ENCODE results near the gene LHX2. TPM values are rescaled to one million over a fixed set of nuclear protein-coding genes. Genes with fewer than 3 reads are reported as not detected.

LHX2 gene
- total and polyA plus RNA-seq, 2 experiments from 2014 or later: 1.7 TPM; not detected in 1

DNA sequence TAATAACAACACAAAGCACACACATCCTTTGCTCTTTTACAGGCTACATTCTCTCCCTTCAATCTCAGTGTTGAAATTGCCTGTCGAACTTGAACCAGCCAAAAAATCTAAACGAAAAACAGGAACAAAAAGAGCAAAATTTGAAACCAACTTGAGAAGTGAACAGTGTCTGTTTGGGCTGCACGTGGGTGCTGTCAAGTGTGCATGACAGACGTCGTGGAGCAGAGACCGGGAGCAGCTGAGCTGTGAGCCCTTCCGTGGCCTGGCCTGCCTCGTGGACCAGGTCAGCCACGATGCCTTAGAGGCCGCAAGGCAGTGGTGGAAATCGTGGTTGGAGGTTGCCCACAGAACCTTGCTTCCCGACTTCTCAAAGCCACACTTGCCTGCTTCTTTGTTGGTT is 46.8 kb upstream of the LHX2 start (continued):
- TF ChIP-seq, protein P1, sequence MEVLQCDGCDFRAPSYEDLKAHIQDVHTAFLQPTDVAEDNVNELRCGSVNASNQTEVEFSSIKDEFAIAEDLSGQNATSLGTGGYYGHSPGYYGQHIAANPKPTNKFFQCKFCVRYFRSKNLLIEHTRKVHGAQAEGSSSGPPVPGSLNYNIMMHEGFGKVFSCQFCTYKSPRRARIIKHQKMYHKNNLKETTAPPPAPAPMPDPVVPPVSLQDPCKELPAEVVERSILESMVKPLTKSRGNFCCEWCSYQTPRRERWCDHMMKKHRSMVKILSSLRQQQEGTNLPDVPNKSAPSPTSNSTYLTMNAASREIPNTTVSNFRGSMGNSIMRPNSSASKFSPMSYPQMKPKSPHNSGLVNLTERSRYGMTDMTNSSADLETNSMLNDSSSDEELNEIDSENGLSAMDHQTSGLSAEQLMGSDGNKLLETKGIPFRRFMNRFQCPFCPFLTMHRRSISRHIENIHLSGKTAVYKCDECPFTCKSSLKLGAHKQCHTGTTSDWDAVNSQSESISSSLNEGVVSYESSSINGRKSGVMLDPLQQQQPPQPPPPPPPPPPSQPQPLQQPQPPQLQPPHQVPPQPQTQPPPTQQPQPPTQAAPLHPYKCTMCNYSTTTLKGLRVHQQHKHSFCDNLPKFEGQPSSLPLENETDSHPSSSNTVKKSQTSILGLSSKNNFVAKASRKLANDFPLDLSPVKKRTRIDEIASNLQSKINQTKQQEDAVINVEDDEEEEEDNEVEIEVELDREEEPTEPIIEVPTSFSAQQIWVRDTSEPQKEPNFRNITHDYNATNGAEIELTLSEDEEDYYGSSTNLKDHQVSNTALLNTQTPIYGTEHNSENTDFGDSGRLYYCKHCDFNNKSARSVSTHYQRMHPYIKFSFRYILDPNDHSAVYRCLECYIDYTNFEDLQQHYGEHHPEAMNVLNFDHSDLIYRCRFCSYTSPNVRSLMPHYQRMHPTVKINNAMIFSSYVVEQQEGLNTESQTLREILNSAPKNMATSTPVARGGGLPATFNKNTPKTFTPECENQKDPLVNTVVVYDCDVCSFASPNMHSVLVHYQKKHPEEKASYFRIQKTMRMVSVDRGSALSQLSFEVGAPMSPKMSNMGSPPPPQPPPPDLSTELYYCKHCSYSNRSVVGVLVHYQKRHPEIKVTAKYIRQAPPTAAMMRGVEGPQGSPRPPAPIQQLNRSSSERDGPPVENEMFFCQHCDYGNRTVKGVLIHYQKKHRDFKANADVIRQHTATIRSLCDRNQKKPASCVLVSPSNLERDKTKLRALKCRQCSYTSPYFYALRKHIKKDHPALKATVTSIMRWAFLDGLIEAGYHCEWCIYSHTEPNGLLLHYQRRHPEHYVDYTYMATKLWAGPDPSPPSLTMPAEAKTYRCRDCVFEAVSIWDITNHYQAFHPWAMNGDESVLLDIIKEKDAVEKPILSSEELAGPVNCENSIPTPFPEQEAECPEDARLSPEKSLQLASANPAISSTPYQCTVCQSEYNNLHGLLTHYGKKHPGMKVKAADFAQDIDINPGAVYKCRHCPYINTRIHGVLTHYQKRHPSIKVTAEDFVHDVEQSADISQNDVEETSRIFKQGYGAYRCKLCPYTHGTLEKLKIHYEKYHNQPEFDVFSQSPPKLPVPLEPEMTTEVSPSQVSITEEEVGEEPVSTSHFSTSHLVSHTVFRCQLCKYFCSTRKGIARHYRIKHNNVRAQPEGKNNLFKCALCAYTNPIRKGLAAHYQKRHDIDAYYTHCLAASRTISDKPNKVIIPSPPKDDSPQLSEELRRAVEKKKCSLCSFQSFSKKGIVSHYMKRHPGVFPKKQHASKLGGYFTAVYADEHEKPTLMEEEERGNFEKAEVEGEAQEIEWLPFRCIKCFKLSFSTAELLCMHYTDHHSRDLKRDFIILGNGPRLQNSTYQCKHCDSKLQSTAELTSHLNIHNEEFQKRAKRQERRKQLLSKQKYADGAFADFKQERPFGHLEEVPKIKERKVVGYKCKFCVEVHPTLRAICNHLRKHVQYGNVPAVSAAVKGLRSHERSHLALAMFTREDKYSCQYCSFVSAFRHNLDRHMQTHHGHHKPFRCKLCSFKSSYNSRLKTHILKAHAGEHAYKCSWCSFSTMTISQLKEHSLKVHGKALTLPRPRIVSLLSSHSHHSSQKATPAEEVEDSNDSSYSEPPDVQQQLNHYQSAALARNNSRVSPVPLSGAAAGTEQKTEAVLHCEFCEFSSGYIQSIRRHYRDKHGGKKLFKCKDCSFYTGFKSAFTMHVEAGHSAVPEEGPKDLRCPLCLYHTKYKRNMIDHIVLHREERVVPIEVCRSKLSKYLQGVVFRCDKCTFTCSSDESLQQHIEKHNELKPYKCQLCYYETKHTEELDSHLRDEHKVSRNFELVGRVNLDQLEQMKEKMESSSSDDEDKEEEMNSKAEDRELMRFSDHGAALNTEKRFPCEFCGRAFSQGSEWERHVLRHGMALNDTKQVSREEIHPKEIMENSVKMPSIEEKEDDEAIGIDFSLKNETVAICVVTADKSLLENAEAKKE (CRISPR knock-in tag; IDR thresholded peaks at IDR 0.05): no peak
- TF ChIP-seq ZNF331 (CRISPR knock-in tag; IDR thresholded peaks at IDR 0.05; ENCODE audit: low read depth) (no peak), NANOG (IDR thresholded peaks at IDR 0.05; ENCODE audit: borderline replicate concordance) (no peak), EZH2phosphoT487 (IDR thresholded peaks at IDR 0.05; ENCODE audit: unreplicated experiment) (no peak)

DNA sequence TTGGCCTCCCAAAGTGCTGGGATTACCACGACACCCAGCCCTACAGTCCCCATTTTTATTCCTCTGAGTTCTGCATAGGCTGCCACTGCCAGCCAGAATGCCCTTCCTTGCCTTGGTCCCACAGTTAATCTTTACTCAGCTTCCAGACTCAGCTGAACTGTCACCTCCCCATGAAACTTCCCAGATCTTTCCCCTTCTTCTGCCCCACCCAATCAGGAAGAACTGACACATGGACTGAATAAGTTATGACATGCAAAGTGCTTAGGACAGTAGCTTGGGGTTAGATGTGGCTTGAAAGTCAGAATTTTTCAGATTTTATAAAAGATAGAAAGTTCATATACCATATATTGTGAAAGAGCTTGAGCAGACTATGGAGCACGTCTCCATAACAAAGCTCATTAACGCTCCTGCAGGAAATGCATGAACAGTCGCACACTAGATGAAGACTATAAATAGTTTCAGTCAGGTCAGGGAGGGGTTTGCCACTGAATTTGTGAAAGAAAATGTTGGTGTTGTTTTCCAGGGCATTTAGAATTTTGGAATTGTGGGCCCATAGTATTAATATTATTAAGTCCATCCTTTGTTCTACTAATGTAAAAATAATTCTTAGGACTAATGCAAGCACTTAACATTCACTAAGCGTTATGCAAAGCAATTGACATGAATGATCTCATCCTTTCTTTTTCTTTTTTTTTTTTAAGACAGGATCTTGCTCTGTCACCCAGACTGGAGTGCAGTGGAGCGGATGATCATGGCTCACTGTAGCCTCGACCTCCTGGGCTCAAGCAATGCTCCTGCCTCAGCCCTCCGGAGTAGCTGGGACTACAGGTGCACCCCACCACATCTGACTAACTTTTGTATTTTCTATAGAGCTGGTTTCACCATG is 45.5 kb upstream of the LHX2 start:
- Mint-ChIP-seq H3K27me3 (ENCODE audit: insufficient read depth, low read depth, poor library complexity) (peaks cover 10% of the 10 kb centered on the region), H3K4me1 (peaks cover 10% of the 10 kb centered on the region), H3K4me3 (no peak overlapping the region), H3K27ac (no peak overlapping the region), H3K36me3 (ENCODE audit: low read depth) (no peaks in the 10 kb centered on the region), H3K9me3 (no peaks in the 10 kb centered on the region; the same call in 2 of the 3 replicates)
- Histone ChIP-seq H3K27ac (ENCODE audit: low read depth) (no peak overlapping the region), H3K27me3 (ENCODE audit: insufficient read depth) (no peaks in the 10 kb centered on the region), H2AFZ (no peak overlapping the region), H3K4me2 (no peak overlapping the region), H4K20me1 (replicated peaks; ENCODE audit: insufficient read depth) (no peaks in the 10 kb centered on the region), H3K36me3 (ENCODE audit: insufficient read depth) (no peaks in the 10 kb centered on the region), H3K4me1 (ENCODE audit: insufficient read depth) (no peaks in the 10 kb centered on the region), H3K4me3 (no peak overlapping the region), H3K79me2 (replicated peaks; ENCODE audit: insufficient read depth) (no peaks in the 10 kb centered on the region), H3K9me2 (ENCODE audit: insufficient read depth) (peaks cover 4% of the 10 kb centered on the region; the same call in 1 of the 2 replicates), H3F3A (replicated peaks; ENCODE audit: low read depth) (no peaks in the 10 kb centered on the region)
- no peak for ATAC-seq
- DNase-seq (ENCODE audit: low spot score): no peak
- TF ChIP-seq, protein P2, sequence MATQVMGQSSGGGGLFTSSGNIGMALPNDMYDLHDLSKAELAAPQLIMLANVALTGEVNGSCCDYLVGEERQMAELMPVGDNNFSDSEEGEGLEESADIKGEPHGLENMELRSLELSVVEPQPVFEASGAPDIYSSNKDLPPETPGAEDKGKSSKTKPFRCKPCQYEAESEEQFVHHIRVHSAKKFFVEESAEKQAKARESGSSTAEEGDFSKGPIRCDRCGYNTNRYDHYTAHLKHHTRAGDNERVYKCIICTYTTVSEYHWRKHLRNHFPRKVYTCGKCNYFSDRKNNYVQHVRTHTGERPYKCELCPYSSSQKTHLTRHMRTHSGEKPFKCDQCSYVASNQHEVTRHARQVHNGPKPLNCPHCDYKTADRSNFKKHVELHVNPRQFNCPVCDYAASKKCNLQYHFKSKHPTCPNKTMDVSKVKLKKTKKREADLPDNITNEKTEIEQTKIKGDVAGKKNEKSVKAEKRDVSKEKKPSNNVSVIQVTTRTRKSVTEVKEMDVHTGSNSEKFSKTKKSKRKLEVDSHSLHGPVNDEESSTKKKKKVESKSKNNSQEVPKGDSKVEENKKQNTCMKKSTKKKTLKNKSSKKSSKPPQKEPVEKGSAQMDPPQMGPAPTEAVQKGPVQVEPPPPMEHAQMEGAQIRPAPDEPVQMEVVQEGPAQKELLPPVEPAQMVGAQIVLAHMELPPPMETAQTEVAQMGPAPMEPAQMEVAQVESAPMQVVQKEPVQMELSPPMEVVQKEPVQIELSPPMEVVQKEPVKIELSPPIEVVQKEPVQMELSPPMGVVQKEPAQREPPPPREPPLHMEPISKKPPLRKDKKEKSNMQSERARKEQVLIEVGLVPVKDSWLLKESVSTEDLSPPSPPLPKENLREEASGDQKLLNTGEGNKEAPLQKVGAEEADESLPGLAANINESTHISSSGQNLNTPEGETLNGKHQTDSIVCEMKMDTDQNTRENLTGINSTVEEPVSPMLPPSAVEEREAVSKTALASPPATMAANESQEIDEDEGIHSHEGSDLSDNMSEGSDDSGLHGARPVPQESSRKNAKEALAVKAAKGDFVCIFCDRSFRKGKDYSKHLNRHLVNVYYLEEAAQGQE (IDR thresholded peaks at IDR 0.05; ENCODE audit: unreplicated experiment): no peak
- TF ChIP-seq EZH2phosphoT487 (IDR thresholded peaks at IDR 0.05; ENCODE audit: unreplicated experiment) (no peak), EZH2 (IDR thresholded peaks at IDR 0.05; ENCODE audit: low read depth, unreplicated experiment) (no peak), ZNF331 (CRISPR knock-in tag; IDR thresholded peaks at IDR 0.05; ENCODE audit: low read depth) (no peak), ZNF114 (CRISPR knock-in tag; IDR thresholded peaks at IDR 0.05) (no peak), NANOG (IDR thresholded peaks at IDR 0.05; ENCODE audit: borderline replicate concordance) (no peak), JUNB (IDR thresholded peaks at IDR 0.05; ENCODE audit: unreplicated experiment) (no peak)
- TF ChIP-seq, protein P3, sequence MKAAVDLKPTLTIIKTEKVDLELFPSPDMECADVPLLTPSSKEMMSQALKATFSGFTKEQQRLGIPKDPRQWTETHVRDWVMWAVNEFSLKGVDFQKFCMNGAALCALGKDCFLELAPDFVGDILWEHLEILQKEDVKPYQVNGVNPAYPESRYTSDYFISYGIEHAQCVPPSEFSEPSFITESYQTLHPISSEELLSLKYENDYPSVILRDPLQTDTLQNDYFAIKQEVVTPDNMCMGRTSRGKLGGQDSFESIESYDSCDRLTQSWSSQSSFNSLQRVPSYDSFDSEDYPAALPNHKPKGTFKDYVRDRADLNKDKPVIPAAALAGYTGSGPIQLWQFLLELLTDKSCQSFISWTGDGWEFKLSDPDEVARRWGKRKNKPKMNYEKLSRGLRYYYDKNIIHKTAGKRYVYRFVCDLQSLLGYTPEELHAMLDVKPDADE (IDR thresholded peaks at IDR 0.05): no peak
- TF ChIP-seq, protein P4, sequence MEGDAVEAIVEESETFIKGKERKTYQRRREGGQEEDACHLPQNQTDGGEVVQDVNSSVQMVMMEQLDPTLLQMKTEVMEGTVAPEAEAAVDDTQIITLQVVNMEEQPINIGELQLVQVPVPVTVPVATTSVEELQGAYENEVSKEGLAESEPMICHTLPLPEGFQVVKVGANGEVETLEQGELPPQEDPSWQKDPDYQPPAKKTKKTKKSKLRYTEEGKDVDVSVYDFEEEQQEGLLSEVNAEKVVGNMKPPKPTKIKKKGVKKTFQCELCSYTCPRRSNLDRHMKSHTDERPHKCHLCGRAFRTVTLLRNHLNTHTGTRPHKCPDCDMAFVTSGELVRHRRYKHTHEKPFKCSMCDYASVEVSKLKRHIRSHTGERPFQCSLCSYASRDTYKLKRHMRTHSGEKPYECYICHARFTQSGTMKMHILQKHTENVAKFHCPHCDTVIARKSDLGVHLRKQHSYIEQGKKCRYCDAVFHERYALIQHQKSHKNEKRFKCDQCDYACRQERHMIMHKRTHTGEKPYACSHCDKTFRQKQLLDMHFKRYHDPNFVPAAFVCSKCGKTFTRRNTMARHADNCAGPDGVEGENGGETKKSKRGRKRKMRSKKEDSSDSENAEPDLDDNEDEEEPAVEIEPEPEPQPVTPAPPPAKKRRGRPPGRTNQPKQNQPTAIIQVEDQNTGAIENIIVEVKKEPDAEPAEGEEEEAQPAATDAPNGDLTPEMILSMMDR (conservative IDR thresholded peaks at IDR 0.05; ENCODE audit: low read depth in 2 of 2): no peak

Data from GM23338 (cell line).